Astrocyte (in vitro differentiated cells and primary cell): ENCODE data around the gene USP36. TPM values are rescaled to one million over a fixed set of nuclear protein-coding genes. Genes with fewer than 3 reads are reported as not detected.

ENCODE experiments used
- DNase-seq: peaks from one replicate; pipeline ENCODE4 v3.0.0-alpha.2; 2010; ENCODE audit warnings: low read depth
- FAIRE-seq: peaks from 2 replicates; lab custom pipeline; 2011; peaks lifted over from hg19 to GRCh38; lab: Jason Lieb, UNC
- H2AFZ ChIP-seq: 2 replicates; pipeline ENCODE4 v1.6.0; 2012; ENCODE audit warnings: low read depth, low read length, inconsistent platforms
- H3K27ac ChIP-seq: 2 replicates; pipeline ENCODE4 v1.5.1; 2011; ENCODE audit warnings: low read depth, low read length, inconsistent platforms
- H3K27me3 ChIP-seq: 2 replicates; pipeline ENCODE4 v1.6.0; 2011; ENCODE audit warnings: low read length, inconsistent platforms; ENCODE audit not compliant: insufficient read depth
- H3K36me3 ChIP-seq: 2 replicates; pipeline ENCODE4 v1.5.1; 2011; ENCODE audit warnings: low read length, inconsistent platforms; ENCODE audit not compliant: insufficient read depth
- H3K4me1 ChIP-seq: 2 replicates; pipeline ENCODE4 v1.5.1; 2011; ENCODE audit warnings: low read length, inconsistent platforms; ENCODE audit not compliant: insufficient read depth
- H3K4me2 ChIP-seq: 2 replicates; pipeline ENCODE4 v1.6.0; 2012; ENCODE audit warnings: low read length, inconsistent platforms
- H3K4me3 ChIP-seq: 2 replicates; pipeline ENCODE4 v1.5.1; 2011; ENCODE audit warnings: low read depth, mild to moderate bottlenecking, low read length, inconsistent platforms; ENCODE audit not compliant: insufficient read depth
- H3K79me2 ChIP-seq: 2 replicates; pipeline ENCODE4 v1.6.0; 2012; ENCODE audit warnings: mild to moderate bottlenecking, low read length, inconsistent platforms; ENCODE audit not compliant: insufficient read depth
- H3K9ac ChIP-seq: 2 replicates; pipeline ENCODE4 v1.6.0; 2012; ENCODE audit warnings: mild to moderate bottlenecking, low read length, inconsistent platforms
- H3K9me3 ChIP-seq: 2 replicates; pipeline ENCODE4 v1.5.1; 2012; ENCODE audit warnings: low read depth, mild to moderate bottlenecking, low read length, inconsistent platforms; ENCODE audit not compliant: insufficient read depth
- H4K20me1 ChIP-seq: 2 replicates; pipeline ENCODE4 v1.6.0; 2012; ENCODE audit warnings: low read length, inconsistent platforms; ENCODE audit not compliant: insufficient read depth
- H3K27ac Mint-ChIP-seq: one replicate; pipeline ENCODE4 v1.8.0; 2021; ENCODE audit warnings: mild to moderate bottlenecking, mixed read lengths; ENCODE audit not compliant: unreplicated experiment
- H3K27me3 Mint-ChIP-seq: one replicate; pipeline ENCODE4 v1.8.0; 2021; ENCODE audit warnings: low read depth, mixed read lengths; ENCODE audit not compliant: unreplicated experiment
- H3K36me3 Mint-ChIP-seq: one replicate; pipeline ENCODE4 v1.8.0; 2021; ENCODE audit warnings: low read depth, mixed read lengths; ENCODE audit not compliant: unreplicated experiment
- H3K4me1 Mint-ChIP-seq: one replicate; pipeline ENCODE4 v1.8.0; 2021; ENCODE audit warnings: low read depth, mixed read lengths; ENCODE audit not compliant: unreplicated experiment
- H3K4me3 Mint-ChIP-seq: one replicate; pipeline ENCODE4 v1.8.0; 2021; ENCODE audit warnings: mild to moderate bottlenecking, moderate library complexity, mixed read lengths; ENCODE audit not compliant: unreplicated experiment
- H3K9me3 Mint-ChIP-seq: one replicate; pipeline ENCODE4 v1.8.0; 2021; ENCODE audit warnings: mild to moderate bottlenecking, mixed read lengths; ENCODE audit not compliant: unreplicated experiment
- CTCF ChIP-seq: IDR thresholded peaks from 2 replicates; pipeline ENCODE4 v1.5.1; 2011; ENCODE audit warnings: low read depth, mild to moderate bottlenecking, inconsistent platforms, low read length, moderate library complexity; ENCODE audit not compliant: insufficient read depth
- EZH2 ChIP-seq: IDR thresholded peaks from 2 replicates; pipeline ENCODE4 v1.6.1; 2012; ENCODE audit warnings: mild to moderate bottlenecking, low read length, inconsistent platforms; ENCODE audit not compliant: insufficient read depth
- total RNA-seq: library from RNA; stranded (reverse); gene quantifications from 2 replicates; pipeline ENCODE4 v1.2.1, GENCODE V29; 2021

The USP36 gene
- total RNA-seq, 1 donor from 2014 or later = 51.0 TPM

- no peak overlapping the region for H3K9ac ChIP-seq
- no peak overlapping the region for H2AFZ ChIP-seq
- no peaks in the 10 kb centered on the region for H3K79me2 ChIP-seq
- H3K27me3 ChIP-seq = no peaks in the 10 kb centered on the region
- TF ChIP-seq CTCF = no peak
- TF ChIP-seq EZH2 = no peak
- peaks cover 5% of the 10 kb centered on the region for H4K20me1 ChIP-seq
- H3K4me3 ChIP-seq = no peak overlapping the region
- H3K36me3 Mint-ChIP-seq = peaks cover 29% of the 10 kb centered on the region
- peaks cover 27% of the 10 kb centered on the region for H3K4me1 ChIP-seq
- no peaks in the 10 kb centered on the region for H3K9me3 Mint-ChIP-seq
- peak overlapping the region; percentile 51 for H3K4me2 ChIP-seq
- H3K4me1 Mint-ChIP-seq = peaks cover 11% of the 10 kb centered on the region
- H3K36me3 ChIP-seq = peaks cover 9% of the 10 kb centered on the region
- H3K9me3 ChIP-seq = no peaks in the 10 kb centered on the region
- H3K27ac ChIP-seq = no peak overlapping the region
- H3K27ac Mint-ChIP-seq = peak overlapping the region; percentile 62
- FAIRE-seq (no peak), DNase-seq (no peak)
- H3K4me3 Mint-ChIP-seq = no peak overlapping the region
- no peaks in the 10 kb centered on the region for H3K27me3 Mint-ChIP-seq
Measured at GRCh38 chr17:78789149-78789662, 51.4 kb downstream of the USP36 start.

- H3K27ac Mint-ChIP-seq = no peak overlapping the region
- H3K36me3 ChIP-seq = peaks cover 3% of the 10 kb centered on the region
- H3K9me3 ChIP-seq = no peaks in the 10 kb centered on the region
- FAIRE-seq = no peak
- no peak overlapping the region for H3K4me3 ChIP-seq
- no peak overlapping the region for H3K4me2 ChIP-seq
- H3K36me3 Mint-ChIP-seq = peaks cover 23% of the 10 kb centered on the region
- H3K27ac ChIP-seq = no peak overlapping the region
- H3K4me1 ChIP-seq = peaks cover 27% of the 10 kb centered on the region
- no peaks in the 10 kb centered on the region for H3K27me3 Mint-ChIP-seq
- TF ChIP-seq CTCF (no peak), EZH2 (no peak)
- peaks cover 5% of the 10 kb centered on the region for H4K20me1 ChIP-seq
- no peak overlapping the region for H3K4me3 Mint-ChIP-seq
- H3K4me1 Mint-ChIP-seq = peaks cover 11% of the 10 kb centered on the region
- no peaks in the 10 kb centered on the region for H3K27me3 ChIP-seq
- no peak overlapping the region for H3K9ac ChIP-seq
- no peaks in the 10 kb centered on the region for H3K9me3 Mint-ChIP-seq
- no peaks in the 10 kb centered on the region for H3K79me2 ChIP-seq
- no peak overlapping the region for H2AFZ ChIP-seq
- no peak for DNase-seq
Measured at GRCh38 chr17:78788451-78788850, 52.2 kb downstream of the USP36 start.

GRCh38 chr17:78787444-78787843 is 53.2 kb downstream of the USP36 start:
- FAIRE-seq = no peak
- Mint-ChIP-seq H3K9me3 (no peaks in the 10 kb centered on the region), H3K4me1 (peaks cover 11% of the 10 kb centered on the region), H3K27me3 (no peaks in the 10 kb centered on the region), H3K4me3 (no peak overlapping the region), H3K36me3 (peaks cover 19% of the 10 kb centered on the region), H3K27ac (peak overlapping the region; percentile 3)
- Histone ChIP-seq H3K9me3 (no peaks in the 10 kb centered on the region), H2AFZ (no peak overlapping the region), H3K36me3 (no peaks in the 10 kb centered on the region), H3K9ac (no peak overlapping the region), H3K4me3 (no peak overlapping the region), H3K4me1 (peaks cover 27% of the 10 kb centered on the region), H3K27ac (no peak overlapping the region), H3K4me2 (no peak overlapping the region), H3K79me2 (no peaks in the 10 kb centered on the region), H4K20me1 (peaks cover 5% of the 10 kb centered on the region), H3K27me3 (no peaks in the 10 kb centered on the region)
- DNase-seq = no peak
- TF ChIP-seq CTCF = peak; percentile 6
- TF ChIP-seq EZH2 = no peak
